ENCODE results near the gene GSTA1. TPM values are rescaled to one million over a fixed set of nuclear protein-coding genes. Genes with fewer than 3 reads are reported as not detected.
A peak's percentile ranks its signal among the peaks of the same experiment; 100 is the strongest.
"Not testable (repeated sequence)": the region's sequence is repeated elsewhere in the genome, so short reads cannot be mapped to it uniquely, and the experiment has no call there.

GSTA1 gene
- total RNA-seq, 1 donor from 2014 or later = 0.49 TPM

- intact Hi-C loops (cut with DNase I) = no loop called here
- ATAC-seq (peak; percentile 74), DNase-seq (ENCODE audit: low spot score) (no peak)
Observed at GRCh38 chr6:52815167-52816092, 11.8 kb upstream of the GSTA1 start.

DNA sequence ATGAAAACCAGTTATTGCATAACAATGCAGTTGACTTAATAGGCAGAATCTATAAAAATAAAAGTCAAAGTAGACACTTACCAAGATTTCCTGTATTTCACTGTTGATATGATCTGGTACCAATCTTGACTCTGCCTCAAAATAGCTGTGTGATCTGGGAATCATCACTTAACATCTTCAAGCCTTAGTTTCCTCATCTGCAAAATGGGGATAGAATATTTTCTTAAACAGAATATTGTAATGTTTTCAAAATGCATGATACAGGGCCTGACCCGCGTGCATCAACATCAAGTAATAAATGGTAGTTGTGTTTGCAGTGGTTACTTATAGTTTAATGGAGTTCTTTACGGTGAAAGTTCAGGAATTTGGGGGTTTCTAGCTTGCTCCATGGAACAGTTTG is 10.9 kb upstream of the GSTA1 start:
- DNase-seq (ENCODE audit: low spot score); ATAC-seq; intact Hi-C loops (cut with DNase I): not testable (repeated sequence)

DNA sequence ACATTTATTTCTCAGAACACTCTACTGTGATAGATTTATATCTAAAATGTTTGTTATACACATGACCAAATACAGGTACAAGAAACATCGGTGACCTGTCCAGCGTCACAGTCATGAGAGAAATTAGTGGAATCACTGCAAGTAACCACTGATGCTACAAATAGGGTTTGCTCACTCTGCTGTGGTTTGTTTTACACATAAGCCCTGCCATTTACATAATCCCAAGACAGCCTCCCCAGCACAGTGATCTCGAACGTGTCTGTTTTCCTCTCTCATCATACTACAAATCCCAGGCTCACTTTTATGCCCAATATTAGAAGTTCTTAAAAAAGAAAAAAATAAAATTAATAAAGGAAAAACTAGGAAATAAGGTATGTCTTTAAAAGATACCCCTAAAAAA is 6.2 kb upstream of the GSTA1 start:
- ATAC-seq; intact Hi-C loops (cut with DNase I): not testable (repeated sequence)

DNA sequence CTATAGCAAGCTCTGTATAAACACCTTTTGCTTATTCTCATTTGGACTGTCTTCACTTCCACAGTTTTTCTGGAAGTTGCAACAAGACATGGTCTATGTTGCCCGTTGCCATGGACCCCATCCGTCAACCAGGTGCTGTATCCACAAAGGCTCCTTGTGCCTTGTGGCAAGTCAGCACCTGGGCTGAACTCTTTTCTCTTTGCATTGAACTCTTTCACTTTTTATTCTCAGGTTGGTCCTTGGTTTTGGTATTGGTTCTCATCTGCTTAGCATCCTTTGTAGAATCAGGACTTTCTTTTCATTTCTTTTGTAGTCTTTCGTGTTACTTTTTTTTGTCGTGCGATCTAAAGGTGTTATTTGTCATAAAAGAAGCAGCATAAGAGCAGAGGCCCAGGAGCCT is 5.0 kb upstream of the GSTA1 start:
- intact Hi-C loops (cut with DNase I) = no loop called here
- DNase-seq (ENCODE audit: low spot score) (no peak), ATAC-seq (no peak)

More for the DNA sequence above, 6.2 kb upstream of the GSTA1 start:
- DNase-seq (ENCODE audit: low spot score) = not testable (repeated sequence)

DNA sequence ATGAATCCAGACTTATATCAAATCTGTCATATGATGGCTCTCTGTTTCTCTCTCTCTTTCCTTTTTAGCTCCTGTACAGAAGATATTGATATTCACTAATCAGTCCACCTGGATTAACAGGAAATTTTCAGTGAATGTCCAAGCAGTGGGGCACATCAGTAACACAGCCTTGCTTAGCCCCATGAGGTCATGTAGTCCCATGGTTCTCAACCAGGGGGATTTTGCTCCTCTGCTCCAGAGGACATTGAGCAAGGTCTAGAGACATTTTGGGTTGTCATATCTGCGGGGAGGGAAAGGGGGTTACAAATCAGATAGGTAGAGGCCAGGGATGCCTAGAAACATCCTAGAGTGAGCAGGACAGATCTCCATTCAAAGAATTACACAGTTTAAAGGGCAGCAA is 810 bp downstream of the GSTA1 start:
- DNase-seq (ENCODE audit: low spot score) (no peak), ATAC-seq (no peak)
- intact Hi-C loops (cut with DNase I) = no loop called here

GRCh38 chr6:52801188-52801841 is 2.3 kb downstream of the GSTA1 start:
- intact Hi-C loops (cut with DNase I) = no loop called here
- DNase-seq (ENCODE audit: low spot score) = no peak
- no peak for ATAC-seq

- DNase-seq (ENCODE audit: low spot score); ATAC-seq; intact Hi-C loops (cut with DNase I): not testable (repeated sequence)
Observed at GRCh38 chr6:52799272-52799671, 4.3 kb downstream of the GSTA1 start.

GRCh38 chr6:52794366-52794765 is 9.2 kb downstream of the GSTA1 start:
- intact Hi-C loops (cut with DNase I); DNase-seq (ENCODE audit: low spot score); ATAC-seq: not testable (repeated sequence)

GRCh38 chr6:52790861-52791260 is 12.8 kb downstream of the GSTA1 start:
- intact Hi-C loops (cut with DNase I) = no loop called here
- no peak for ATAC-seq
- DNase-seq (ENCODE audit: low spot score) = no peak

DNA sequence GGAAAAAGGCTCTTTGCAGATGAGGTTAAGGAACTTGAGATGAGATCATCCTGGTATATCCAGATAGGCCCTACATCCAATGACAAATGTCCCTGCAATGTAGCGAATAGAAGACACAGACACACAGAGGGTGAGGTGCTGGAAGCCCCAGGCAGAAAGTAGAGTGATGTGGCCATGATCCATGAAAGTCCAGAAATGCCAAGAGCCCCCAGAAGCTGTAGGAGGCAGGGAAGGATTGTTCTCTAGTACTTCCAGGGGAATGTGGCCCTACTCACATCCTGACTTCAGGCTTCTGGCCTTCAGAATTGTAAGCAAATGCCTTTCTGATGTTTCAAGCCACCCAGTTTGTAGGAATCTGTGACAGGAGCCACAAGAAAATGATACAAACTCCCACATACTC is 14.0 kb downstream of the GSTA1 start:
- ATAC-seq; DNase-seq (ENCODE audit: low spot score); intact Hi-C loops (cut with DNase I): not testable (repeated sequence)

DNA sequence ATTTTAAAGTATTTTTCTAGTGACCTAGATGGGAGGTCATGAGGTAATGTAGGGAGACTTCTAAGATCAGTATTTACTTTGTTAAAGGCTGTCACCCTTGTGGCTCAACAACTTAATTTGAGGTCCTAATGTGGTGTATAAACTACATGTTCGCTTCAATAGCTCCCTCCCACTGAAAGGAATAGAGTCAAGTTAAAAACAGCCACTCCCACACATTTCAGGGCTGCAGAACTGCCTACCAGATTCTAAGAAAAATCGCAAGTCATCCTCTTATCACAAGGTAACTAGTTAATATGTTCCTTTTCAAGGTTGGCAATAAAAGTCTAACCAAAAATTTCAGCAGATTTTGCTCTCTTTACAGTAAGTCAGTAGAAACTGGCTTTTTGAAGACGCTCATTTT is 15.1 kb downstream of the GSTA1 start:
- intact Hi-C loops (cut with DNase I) = no loop called here
- DNase-seq (ENCODE audit: low spot score) = no peak
- no peak for ATAC-seq

- DNase-seq (ENCODE audit: low spot score) (no peak), ATAC-seq (no peak)
- intact Hi-C loops (cut with DNase I) = no loop called here
Observed at GRCh38 chr6:52787917-52788316, 15.7 kb downstream of the GSTA1 start.

- DNase-seq (ENCODE audit: low spot score) = no peak
- intact Hi-C loops (cut with DNase I) = no loop called here
- ATAC-seq = no peak
Observed at GRCh38 chr6:52786249-52786956, 17.2 kb downstream of the GSTA1 start.

GRCh38 chr6:52782696-52783274 is 20.8 kb downstream of the GSTA1 start:
- DNase-seq (ENCODE audit: low spot score); ATAC-seq; intact Hi-C loops (cut with DNase I): not testable (repeated sequence)

- DNase-seq (ENCODE audit: low spot score); ATAC-seq; intact Hi-C loops (cut with DNase I): not testable (repeated sequence)
Observed at GRCh38 chr6:52782209-52782608, 21.4 kb downstream of the GSTA1 start.

- ATAC-seq (no peak), DNase-seq (ENCODE audit: low spot score) (no peak)
- intact Hi-C loops (cut with DNase I) = no loop called here
Observed at GRCh38 chr6:52779237-52779636, 24.4 kb downstream of the GSTA1 start.

- DNase-seq (ENCODE audit: low spot score); ATAC-seq; intact Hi-C loops (cut with DNase I): not testable (repeated sequence)
Observed at GRCh38 chr6:52776711-52777351, 26.8 kb downstream of the GSTA1 start.

- intact Hi-C loops (cut with DNase I); DNase-seq (ENCODE audit: low spot score); ATAC-seq: not testable (repeated sequence)
Observed at GRCh38 chr6:52769399-52769798, 34.2 kb downstream of the GSTA1 start.

All from sciatic nerve (tissue), 2 donors.